Measurements from ENCODE around the gene SIN3B.

SIN3B gene

DNA sequence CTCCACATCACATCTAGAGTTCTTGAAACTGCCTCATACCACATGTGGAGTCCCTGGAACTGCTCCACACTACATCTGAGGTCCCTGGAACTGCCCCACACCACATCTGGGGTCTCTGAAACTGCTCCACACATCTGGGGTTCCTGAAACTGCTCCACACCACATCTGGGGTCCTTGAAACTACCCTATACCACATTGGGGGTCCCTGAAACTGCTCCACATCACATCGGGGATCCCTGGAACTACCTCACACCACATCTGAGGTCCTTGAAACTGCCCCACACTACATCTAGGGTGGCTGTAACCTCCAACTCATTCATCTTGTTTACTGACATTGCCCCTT is 93.4 kb downstream of the SIN3B start:
- DNase-seq (ENCODE audit: low spot score) = no peak

DNA sequence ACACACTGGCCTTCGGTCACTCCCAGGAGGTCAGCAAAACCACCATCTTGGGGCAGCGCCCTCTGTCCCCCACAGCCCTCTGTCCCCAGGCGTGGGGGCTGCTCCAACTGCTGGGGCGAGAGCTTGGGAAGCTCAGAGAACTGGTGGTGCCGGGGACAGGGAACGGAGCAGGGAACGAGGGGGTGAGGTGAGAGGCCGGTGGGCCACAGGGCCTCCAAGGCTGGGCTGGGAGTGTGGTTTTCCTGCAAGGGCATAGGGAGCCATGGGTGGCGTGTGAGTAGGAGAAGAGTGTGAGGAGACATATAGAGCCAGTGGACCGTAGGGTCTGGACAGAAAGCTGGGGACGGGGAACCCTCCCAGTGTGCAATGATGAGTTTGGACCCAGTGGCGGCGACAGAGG is 93.8 kb downstream of the SIN3B start:
- TF ChIP-seq, protein P1, sequence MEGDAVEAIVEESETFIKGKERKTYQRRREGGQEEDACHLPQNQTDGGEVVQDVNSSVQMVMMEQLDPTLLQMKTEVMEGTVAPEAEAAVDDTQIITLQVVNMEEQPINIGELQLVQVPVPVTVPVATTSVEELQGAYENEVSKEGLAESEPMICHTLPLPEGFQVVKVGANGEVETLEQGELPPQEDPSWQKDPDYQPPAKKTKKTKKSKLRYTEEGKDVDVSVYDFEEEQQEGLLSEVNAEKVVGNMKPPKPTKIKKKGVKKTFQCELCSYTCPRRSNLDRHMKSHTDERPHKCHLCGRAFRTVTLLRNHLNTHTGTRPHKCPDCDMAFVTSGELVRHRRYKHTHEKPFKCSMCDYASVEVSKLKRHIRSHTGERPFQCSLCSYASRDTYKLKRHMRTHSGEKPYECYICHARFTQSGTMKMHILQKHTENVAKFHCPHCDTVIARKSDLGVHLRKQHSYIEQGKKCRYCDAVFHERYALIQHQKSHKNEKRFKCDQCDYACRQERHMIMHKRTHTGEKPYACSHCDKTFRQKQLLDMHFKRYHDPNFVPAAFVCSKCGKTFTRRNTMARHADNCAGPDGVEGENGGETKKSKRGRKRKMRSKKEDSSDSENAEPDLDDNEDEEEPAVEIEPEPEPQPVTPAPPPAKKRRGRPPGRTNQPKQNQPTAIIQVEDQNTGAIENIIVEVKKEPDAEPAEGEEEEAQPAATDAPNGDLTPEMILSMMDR (IDR thresholded peaks at IDR 0.05; ENCODE audit: extremely low read depth, missing control alignments) = no peak
- DNase-seq (ENCODE audit: low spot score) = no peak

More for the DNA sequence above, 93.4 kb downstream of the SIN3B start:
- TF ChIP-seq, protein P1 (IDR thresholded peaks at IDR 0.05; ENCODE audit: extremely low read depth, missing control alignments) = no peak

DNA sequence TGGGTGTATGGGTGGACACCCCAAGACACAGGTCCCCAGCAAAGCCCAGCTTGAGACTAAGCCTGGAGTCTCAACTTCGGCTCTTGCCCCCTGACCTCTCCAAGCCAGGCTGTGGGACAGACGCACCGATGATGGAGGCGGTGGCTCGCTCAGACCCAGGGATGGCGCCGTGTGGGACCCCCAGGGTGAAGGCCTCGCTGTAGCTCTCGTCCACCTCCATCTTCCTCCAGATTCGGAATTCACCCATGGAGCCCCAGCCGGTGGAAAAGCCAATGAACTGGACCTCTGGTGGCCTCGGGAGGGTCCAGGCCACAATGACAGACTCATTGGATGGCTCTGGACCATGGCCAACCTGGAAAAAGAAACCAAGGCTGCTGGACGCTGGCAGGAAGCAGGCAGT is 98.7 kb downstream of the SIN3B start:
- TF ChIP-seq, protein P1 (IDR thresholded peaks at IDR 0.05; ENCODE audit: extremely low read depth, missing control alignments) = no peak
- no peak for DNase-seq (ENCODE audit: low spot score)

DNA sequence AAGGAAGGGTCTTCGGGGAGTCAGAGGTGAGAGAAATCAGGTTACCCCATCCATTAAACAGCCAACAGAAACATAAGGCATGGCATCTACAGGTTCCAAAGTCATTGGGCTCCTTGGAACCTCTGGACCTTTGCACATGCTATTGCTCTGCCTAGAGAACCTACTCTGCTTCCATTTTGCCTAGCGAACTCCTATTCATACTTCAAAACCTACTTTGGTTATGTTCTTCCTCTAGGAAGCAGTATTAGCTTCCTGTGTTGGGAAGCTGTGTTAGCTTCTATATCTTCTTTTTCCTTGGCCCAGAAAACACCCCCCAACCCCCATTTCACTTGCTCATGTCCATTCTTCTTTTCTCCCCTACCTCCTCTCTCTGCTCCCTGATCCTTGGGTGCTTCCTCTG is 99.2 kb downstream of the SIN3B start:
- TF ChIP-seq, protein P1 (IDR thresholded peaks at IDR 0.05; ENCODE audit: extremely low read depth, missing control alignments) = no peak
- DNase-seq (ENCODE audit: low spot score) = no peak

DNA sequence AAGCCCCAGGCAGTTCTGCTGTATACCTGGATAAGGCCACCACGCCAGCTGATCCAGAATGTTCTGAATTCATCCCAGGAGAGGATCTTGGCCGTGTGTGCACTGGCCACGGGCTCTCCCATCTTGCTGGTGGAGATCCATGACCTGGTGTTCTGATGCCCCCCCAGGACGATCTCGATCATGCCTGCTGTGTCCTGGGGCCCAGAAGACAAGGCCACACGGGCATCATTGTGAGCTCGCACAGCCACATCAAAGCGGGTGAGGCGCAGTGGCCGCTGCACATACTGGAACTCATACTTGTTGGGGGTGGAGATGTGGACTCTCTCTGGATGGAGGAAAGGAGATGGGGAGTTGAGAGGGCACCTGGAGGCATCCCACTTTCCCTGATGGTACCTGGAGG is 99.7 kb downstream of the SIN3B start:
- no peak for DNase-seq (ENCODE audit: low spot score)
- TF ChIP-seq, protein P1 (IDR thresholded peaks at IDR 0.05; ENCODE audit: extremely low read depth, missing control alignments) = no peak
